DMS114 treated with DMSO at 0.1 percent for 48 hours (cell line): Measurements from ENCODE around the gene KRTAP21-1.
"Not testable (repeated sequence)": the region's sequence is repeated elsewhere in the genome, so short reads cannot be mapped to it uniquely, and the experiment has no call there.

ENCODE experiments used
- DNase-seq: peaks from one replicate; lab custom pipeline; 2025; ENCODE audit not compliant: unreplicated experiment; lab: John Stamatoyannopoulos, UW

Gene KRTAP21-1

GRCh38 chr21:30755328-30755727 is at the start of gene KRTAP21-1:
Gene KRTAP21-1 (minus strand): TSS chr21:30755428. CDS start chr21:30755378, 50 bp downstream.
- DNase-seq, result not testable (repeated sequence)

GRCh38 chr21:30800605-30801004 is 45.4 kb upstream of the KRTAP21-1 start:
- DNase-seq, result no peak

GRCh38 chr21:30793581-30794314 is 38.5 kb upstream of the KRTAP21-1 start:
- DNase-seq, result no peak

DNA sequence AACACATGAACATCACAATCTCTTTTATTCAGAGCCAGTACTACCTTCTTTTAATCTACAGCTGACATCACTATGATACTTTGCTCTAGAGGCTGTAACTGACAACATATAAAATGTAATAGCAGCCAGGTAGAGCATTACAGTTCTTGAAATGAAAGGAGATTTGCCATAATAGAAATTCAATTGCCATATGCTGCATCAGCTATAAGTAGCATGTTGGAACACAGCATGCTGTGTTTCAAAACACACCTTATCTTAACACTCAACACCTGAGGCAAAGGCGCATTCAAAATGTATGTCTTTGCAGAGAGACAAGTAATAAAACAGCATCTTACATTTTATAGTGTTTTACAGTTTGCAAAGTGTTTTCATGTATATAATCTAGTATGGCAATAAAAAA is 24.0 kb upstream of the KRTAP21-1 start:
- DNase-seq, result no peak

DNA sequence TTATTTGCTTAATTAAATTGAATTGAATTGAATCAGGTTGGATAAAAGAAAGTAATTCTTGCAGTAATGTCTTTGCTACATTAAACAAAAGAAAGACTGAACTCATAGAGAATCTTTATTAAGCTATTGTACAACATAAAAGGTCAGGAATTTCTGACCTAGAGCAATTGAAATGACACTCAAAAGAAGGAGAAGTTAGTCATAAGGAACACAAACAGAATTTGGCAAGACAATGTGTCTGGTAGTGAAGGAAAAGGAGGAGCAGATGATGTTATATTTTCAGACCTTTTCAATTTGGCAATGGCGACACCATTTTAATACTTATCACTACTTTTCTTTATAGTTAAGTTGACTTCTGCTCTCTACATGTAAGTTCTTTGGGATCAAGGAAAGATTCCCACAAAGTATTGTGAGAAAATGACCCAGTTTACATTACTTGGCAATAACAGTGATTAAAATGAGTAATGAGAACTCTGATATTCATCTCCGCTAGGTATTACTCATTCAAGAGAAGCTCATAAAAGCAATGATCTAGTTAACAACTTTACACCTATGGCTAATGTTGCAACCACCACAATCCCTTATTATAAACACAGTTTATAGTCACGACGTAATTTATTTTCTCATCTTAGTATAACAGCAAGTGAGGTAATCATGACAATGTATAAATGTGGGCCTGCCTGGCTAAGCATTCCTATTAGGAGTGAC is 14.7 kb upstream of the KRTAP21-1 start:
- DNase-seq, result no peak

- DNase-seq, result no peak
Measured at GRCh38 chr21:30760776-30761175, 5.5 kb upstream of the KRTAP21-1 start.

DNA sequence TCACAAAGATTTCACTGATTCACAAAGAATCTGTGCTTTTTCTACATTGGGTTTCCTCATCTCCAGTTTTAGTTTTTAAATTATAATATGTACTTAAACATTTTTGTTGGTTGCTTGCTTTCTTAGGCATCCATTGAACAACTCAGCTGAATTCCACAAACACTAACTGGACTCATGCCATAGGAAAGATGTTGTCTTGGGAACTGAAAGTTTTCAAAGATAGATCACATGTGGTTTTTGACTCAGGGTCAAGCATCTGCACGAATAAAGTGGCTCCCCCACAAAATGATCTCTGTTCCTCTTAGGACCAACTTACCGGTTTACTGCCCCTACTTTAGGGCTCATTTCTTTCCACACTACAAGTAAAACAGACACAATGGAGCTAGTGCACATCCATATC is 3.1 kb upstream of the KRTAP21-1 start:
- DNase-seq, result no peak

DNA sequence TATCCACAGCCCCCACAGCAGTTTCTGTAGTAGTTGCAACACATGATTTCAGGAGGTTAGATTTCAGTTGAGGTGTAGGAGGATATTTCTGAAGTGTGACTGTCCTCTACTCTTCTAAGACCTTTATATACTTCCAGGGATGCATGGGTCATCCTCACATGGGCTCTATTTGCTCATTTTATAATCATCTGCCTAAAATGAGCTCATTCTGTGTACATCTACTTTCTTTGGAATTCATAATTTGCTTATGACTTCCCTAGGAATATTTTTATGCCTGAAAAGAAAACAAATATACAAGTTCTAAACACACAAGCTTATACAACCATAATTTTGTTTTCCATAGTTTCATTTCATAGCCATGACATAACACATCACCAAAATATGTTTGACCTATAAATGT is 8.1 kb downstream of the KRTAP21-1 start, which contains the start of gene KRTAP21-2:
Gene KRTAP21-2 (minus strand): TSS at position 101 of the 400 bp plus-strand sequence. CDS start 57 bp downstream, at position 44.
- DNase-seq, result no peak

DNA sequence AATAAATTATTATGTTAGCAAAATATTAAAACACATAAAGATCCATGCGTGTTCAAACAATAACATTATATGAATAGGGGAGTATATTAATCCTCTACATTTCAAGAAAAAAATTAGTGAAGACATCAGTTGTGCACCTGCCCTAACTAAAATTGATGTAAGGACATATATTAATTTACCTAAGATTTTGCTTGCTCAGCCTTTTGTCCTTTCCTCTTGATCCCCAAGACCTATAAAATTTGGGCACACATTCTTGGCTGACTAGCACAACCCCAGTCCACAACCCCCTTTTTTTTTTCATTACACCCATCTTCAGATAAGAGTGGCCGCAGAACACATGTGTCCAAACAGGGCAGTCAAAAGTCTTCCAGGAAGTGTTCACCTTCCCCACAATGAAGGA is 14.8 kb downstream of the KRTAP21-1 start:
- DNase-seq, result no peak

DNA sequence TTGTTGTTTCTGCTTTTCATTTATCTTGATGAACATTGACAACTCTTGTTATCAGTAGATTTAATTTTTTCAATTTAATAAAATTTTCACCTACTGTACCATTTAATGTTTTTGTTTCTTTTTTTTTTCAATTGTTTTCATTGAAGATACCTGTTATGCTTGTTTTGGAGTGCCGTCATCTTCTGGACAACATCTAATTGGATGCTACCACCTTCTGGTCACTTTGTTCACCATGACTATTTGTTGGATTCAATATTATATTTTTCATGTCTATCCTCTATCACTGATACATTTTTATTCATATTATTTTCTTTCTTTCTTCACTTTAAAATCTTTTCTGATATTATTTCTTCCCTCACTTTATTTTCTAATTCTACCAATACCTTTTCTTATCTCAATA is 22.2 kb downstream of the KRTAP21-1 start:
- DNase-seq, result no peak

DNA sequence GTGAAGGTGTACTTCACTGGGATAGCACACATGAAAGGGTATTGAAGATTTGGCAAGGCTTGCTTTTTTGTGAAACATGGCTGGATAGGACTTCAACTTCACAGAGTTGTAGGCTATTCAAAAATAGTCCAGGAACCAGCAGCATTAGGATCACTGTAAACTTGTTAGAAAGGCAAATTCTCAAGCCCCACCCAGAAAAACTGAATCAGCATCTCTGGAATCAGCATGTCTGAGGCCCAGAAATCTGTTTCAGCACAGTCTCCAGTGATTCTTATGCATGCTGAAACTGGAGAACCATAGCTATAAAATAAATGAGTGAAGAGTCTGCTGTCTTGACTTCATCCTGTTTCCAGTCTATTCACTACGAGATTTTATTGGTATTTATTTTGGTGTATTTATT is 28.5 kb downstream of the KRTAP21-1 start:
- DNase-seq, result no peak

DNA sequence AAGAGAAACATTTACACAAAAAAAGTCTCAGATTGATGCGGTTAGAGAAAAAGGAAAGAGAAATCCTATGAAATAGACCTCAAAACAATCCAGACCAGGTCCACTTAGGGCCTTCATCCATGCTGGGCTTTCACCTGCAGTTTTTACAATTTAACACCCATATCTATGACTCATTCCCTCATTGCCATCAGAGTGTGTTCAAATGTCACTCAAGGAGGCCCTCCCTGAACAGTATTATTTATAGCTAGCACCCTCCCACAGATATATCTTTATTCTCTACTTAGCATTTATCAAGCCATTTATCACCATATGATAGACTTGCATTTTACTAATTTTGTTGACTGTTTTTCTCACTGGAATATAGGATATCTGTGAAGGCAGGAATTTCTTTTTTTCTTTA is 35.8 kb downstream of the KRTAP21-1 start:
- DNase-seq, result no peak

DNA sequence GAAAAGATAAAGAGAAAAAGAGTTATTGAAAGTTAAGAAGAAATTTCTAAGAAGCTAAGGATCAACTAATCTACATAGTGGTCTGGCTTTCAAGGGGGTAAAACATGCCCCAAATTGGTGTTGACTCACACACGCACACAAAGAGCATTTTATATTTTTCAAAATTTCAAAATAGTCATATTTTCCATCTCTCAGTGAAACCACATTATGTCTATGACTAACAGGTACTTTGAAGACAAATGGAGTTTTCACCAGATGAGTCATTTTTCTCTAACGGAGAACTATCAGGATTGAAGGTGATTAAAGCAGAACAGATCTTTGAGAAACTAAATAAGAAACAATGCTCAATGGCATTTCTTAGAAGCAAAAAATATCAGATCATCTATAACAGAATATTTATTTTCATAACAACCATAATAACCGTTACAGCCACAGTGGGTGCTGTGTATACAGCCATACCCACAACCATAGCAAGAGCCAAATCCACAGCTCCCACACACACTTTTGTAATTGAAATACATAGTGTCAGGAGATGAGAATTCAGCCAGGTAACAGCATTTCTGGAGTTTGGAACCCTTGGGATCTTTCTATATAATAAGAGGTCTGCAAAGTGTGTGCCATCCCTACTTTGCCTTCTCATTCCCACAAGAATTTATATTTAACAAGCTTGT is 36.9 kb downstream of the KRTAP21-1 start, which contains the start of gene KRTAP21-3:
Gene KRTAP21-3 (minus strand): TSS at position 539 of the 671 bp plus-strand sequence. CDS start 18 bp downstream, at position 521.
- no peak for DNase-seq

- no peak for DNase-seq
Measured at GRCh38 chr21:30717105-30717504, 38.1 kb downstream of the KRTAP21-1 start.

DNA sequence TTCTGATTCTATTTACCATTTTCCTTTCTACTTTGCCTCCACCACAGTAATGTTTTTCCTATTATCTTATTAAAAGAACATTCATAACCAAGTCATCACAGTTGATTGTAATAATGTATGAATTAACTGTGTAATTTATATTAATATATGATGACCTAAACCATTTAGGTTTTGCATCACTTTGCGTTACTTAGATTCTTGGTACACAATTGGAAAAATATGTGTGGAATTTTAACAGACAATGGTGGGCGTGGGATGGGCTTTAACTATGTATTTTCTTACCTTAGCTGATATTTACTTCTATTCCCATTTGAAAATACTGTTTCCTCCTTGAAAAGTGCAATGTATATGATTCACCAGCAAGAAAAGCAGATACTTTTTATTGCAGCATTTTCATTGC is 40.3 kb downstream of the KRTAP21-1 start:
- no peak for DNase-seq

GRCh38 chr21:30714456-30714855 is 40.8 kb downstream of the KRTAP21-1 start:
- no peak for DNase-seq

DNA sequence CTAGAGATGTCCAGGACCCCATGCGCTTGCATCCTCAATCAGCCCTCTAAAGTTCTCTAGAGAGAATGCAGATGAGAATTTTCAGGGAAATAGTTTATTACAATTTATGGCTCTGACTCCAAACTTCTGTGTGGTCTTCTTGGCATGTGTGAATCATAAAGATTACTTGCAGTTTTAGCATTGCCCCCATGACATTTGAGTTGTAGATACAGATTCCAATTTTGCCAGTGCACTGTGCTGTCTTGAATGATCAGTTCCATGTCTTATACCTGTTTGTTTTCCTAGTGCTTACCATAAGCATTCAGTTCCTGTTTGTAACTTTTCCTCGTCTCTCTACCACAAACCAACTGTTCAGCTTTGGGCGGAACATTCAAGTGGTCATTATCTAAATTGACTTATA is 41.5 kb downstream of the KRTAP21-1 start:
- no peak for DNase-seq

DNA sequence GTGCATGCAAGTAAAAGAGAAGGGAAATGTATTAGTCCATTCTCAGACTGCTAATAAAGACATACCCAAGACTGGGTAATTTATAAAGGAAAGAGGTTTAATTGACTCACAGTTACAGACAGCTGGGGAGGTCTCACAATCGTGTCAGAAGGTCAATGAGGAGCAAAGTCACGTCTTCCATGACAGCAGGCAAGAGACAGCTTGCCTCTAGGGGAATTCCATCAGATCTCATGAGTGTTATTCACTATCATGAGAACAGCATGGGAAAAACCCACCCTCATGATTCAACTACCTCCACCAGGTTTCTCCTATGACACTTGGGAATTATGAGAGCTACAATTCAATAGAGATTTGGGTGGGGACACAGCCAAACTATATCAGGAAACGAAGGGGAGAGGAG is 44.7 kb downstream of the KRTAP21-1 start:
- no peak for DNase-seq

GRCh38 chr21:30707409-30707808 is 47.8 kb downstream of the KRTAP21-1 start:
- no peak for DNase-seq
